Kidney tubule cell (primary cell): ENCODE measurements around the gene PLOD2.
A peak's percentile ranks its signal among the peaks of the same experiment; 100 is the strongest.
"Not testable (repeated sequence)": the region's sequence is repeated elsewhere in the genome, so short reads cannot be mapped to it uniquely, and the experiment has no call there.

ENCODE experiments used
- DNase-seq: peaks from one replicate; pipeline ENCODE4 v3.0.0-alpha.2; 2018; ENCODE audit warnings: low spot score

The PLOD2 gene

DNA sequence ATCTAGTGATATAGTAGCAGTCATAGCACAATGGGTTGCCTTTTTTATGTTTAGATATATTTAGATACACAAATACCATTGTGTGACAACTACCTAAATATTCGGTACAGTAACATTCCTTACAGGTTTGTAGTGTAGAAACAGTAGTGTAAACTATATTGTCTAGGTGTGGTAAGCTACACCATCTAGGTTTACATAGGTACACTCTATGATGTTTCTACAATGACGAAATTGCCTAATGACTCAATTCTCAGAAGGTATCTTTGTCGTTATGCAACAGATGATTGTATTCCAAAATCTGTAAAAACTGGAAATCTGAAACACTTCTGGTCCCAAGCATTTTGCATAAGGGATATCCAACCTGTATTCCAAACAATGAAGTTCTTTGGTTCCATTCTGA, 24.3 kb downstream of the PLOD2 start:
- DNase-seq, result no peak

DNA sequence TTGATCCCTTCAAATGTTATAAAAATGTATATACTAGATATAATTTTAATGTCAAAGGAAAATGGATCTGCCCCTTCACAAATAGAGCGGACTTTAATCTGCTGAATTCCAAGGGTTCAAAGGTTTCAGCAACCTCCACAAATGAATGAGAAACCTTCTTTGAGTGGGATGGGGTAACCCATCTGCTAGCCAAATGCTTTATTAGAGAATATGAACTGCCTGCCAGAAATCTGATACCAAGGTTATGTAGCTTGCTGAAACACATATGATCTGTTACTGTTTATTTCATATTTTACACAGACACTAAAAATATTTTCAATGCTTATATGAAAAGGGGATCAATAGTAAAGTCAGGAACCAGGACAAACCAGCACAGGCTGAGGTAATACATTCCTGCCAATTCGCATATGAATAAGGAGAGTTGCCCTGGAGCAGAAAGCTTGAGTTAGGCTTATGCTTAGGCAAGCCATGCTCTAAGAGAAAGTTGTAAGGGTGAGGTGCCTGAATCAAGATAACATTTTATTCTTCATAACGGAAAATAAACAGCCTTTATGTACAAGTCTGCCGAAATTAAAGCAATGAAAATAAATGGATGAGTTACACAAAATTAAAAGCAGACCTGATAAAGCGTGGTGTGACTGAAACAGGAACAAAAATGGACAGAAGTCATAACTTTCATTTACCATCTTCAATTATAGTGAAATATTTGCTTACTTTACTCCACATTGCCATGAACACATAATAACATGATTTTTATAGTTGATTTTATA, 26.5 kb downstream of the PLOD2 start:
- no peak for DNase-seq

DNA sequence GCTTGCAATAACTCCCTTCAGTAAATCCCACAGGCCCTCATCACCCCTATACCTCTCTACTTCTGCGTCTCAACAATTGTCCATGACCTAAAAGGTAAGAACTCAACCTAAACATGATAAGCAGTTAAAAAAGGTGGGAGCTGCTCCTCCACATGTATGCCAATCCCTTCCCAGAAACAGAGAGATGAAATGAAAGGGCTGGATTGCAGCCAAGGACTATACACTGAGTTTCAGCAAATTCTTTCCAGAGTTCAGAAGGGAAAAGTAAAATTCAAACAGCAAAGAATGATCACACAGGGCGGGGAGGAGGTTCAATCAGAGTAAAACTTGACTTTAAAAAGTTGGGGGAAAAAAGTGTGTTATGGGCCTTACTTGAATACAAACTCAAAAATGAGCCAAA, 27.5 kb downstream of the PLOD2 start:
- no peak for DNase-seq

GRCh38 chr3:146131616-146132410, 29.2 kb downstream of the PLOD2 start:
- DNase-seq, result peak; percentile 92

DNA sequence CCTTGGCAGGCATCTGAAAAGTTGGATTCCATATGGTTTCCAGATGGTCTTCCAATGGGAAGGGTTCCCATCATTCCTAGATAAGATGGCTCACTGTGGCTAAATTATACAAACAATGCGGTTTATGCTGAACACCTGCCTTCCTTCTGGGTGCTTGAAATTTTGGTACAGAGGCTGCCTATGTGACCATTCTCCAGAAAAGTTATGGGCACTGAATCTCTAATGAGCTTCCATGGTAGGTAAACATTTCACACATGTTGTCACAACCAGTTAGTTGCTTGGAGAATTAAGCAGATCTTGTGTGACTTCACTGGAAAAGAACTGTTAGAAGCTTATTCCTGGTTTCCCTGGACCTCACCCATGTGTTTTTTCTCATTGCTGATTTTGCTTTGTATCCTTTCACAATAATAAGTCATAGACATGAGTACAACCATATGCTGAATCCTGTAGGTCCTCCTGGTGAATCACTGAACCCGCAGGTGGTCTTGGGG, 30.1 kb downstream of the PLOD2 start:
- no peak for DNase-seq

DNA sequence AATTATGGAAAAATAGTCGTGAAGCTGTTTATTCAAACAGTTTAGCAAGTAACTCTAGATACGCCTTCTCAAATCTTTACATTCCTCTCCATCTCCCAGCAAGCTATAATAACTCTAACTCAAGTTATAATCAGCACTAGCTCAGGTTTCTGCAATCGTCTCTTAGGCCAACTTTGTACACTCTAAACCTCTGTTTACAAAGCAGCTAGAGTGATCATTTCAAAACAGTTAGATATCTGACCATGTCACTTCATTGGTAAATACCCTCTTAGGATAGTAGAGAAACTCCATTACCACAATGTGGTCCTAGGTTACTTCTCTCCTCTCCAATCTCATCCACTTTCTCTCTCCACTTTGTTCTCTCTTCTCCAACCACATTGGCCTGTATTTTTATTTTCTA, 31.2 kb downstream of the PLOD2 start:
- no peak for DNase-seq

DNA sequence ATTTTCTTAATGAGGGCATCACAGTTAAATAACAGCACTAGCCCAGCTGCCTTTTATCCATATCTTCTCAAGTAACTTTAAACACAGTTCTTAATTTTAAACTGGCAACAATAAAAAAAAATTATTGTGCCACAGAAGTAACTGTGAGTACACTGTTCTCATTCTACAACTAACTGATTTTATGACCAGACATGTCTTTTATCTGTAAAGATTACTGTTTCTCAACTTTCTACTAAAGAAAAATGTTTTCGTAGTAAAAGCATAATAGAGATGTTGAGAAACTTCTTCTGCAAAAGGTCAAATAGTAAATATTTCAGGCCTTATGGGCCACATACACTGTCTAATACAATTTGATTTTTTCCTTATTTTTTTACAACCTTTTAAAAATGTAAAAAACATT, 32.0 kb downstream of the PLOD2 start:
- no peak for DNase-seq

GRCh38 chr3:146128179-146128578, 32.8 kb downstream of the PLOD2 start:
- DNase-seq, result no peak

DNA sequence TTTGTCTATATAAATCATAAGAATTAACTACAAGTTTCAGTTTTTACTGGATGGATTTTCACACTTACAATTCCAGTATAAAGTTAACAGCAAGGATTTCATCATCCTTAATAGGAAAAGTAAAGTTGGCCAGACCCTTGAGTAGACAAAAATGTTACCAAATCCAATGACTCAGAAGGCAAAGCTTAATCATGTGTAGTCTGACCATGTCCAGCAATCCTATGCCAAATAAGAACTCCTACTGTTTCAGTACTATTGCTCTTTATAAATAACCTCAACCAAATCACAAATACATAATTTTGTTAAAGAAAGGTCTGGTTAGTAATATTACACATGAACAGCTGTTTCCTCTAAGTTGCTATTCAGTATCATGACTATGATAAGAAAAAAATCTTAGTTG, 35.0 kb downstream of the PLOD2 start:
- peak; percentile 82 for DNase-seq

DNA sequence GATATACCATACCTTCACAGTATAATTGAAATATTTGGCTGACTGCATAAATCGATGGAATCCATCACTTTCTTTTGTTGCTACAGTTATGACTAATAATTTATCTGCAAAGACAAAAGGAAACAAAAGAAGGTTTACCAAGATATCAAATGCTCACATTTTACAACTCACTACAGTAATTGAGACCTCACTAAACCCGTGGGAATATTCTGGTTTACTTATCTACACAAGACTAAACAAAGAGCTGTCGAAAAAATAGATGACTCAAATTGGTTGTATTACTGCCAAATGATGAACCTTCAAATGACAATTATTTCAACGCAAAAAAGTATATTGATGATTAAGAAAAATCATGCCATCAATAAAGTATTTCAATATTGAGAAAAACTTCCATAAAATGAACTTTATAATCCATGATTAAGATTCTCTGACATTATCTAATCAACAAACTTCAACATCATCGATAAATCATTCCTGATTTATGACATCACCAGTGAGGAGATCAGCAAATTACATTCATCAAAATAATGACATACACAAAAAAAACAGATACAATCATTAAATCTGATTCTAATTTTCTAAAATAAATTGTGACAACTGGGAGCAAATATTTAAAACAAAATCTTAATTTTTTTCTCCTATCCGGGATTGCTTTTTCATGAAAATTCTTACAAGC, 36.7 kb downstream of the PLOD2 start:
- DNase-seq, result no peak

- peak; percentile 87 for DNase-seq
These were observed 43.3 kb downstream of the PLOD2 start for GRCh38 chr3:146117406-146118285.

DNA sequence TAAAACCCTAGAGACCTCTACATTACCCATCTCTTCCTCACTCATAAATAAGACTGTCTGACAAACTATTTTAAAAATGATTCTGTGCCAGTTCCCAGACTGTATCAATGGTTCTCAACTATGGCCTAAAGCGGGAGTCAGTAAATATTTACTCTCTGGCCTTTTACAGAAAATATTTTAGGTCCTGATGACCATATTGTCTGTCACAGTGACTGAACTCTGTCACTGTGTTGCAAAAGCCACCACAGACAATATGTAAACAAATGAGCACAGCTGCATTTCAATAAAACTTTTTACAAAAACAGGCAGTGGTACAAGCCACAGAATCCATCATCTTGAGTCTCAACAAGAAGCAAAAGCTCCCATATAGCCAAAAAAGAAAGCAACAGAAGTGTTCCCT, 45.4 kb downstream of the PLOD2 start:
- DNase-seq, result no peak

DNA sequence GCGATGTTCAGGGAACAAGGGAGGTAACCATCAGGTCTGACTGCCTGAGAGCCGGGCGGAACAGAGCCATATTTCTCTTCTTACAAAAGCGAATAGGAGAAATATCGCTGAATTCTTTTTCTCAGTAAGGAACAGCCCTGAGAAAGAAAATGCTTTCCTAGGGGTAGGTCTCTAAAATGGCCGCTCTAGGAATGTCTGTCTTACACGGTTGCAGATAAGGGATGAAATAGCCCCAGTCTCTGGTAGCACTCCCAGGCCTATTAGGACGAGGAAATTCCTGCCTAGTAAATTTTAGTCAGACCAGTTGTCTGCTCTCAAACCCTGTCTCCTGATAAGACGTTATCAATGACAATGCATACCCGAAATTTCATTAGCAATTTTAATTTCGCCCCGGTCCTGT, 47.2 kb downstream of the PLOD2 start:
- DNase-seq, result not testable (repeated sequence)

DNA sequence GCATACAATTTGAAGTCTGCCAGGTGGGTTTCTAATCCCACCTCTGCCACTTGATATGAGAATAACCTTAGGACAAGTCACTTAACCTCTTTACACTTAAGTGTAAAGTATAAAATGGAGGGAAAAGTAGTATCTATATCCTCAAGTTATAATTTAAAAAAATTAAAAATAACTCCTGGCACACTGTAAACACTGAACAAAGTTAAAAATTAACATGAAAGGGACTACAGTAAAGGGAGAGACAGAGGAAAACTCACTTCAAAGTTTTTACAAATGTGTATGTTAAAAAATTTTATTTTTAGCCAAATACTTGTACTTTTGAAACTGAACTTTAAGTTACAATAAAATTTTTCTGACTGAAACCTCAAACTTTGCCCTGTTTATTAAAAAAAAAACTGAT, 49.6 kb downstream of the PLOD2 start:
- DNase-seq, result no peak

GRCh38 chr3:146110161-146110560, 50.8 kb downstream of the PLOD2 start:
- no peak for DNase-seq

GRCh38 chr3:146106986-146107385, 54.0 kb downstream of the PLOD2 start:
- DNase-seq, result no peak

DNA sequence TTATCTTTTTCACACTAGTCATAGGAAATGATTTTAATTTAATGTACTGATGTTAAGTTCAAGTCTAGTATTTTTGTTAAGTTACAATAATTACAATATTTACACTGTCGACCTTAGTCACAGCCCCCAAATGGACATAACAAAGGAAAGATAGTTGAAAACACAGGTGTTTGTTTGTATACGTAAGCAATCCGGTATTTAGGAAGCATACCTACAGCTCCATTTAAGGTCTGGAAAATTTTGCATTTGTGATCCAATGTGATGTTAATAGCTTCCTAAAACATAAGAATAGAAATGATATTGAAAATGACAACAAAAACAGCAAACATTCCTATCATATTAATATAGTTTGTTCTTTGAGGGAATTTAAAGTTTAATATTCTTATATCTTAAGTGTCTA, 56.9 kb downstream of the PLOD2 start:
- no peak for DNase-seq

GRCh38 chr3:146102885-146103284, 58.1 kb downstream of the PLOD2 start:
- DNase-seq, result no peak

DNA sequence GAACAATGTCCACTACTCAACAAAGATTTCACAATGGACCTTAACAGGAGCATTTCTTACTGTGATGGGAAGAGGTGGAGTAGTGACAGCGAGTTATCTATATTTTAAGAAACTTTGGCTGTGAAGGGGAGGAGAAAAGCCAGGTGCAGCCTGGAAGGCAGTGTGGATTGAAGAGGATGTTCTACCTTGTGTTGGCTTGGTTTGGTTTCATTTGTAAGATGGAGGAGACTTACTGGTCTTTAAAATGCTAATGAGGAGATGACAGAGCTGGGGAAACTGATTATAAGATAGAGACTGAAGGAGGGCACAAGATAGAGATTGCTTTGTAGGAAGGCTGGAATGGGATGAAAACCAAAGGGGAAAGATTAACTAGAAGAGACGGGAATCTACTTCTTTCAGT, 59.4 kb downstream of the PLOD2 start:
- DNase-seq, result no peak

DNA sequence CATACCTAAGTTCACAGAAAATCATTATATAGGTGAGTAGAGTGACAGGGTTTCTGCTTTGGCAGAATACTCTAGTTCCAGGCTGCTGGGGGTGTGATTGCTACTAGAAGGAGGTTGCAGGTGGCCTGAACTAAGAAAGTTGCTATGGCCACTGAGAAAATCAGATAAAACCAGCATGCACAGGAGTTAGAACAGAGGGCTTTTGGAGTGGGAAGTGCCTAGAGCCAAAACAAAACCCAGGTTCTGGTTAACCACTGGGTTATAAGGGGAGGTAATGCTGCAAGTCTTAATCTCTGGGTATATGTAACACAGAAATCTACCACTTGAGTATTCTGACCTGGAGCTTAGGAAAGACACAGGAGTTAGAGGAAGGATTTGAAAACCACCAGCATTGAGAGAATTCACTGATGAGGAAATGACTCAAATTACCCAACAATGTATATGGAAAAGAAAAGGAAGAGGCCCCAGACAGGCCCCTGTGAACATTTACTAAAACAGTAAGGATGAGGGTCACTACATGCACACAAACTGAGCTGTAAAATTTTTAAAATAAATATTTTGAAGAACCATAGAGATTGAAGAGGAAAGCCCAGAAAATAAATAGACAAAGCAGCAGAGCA, 60.0 kb downstream of the PLOD2 start:
- no peak for DNase-seq

- DNase-seq, result no peak
These were observed 60.8 kb downstream of the PLOD2 start for GRCh38 chr3:146100180-146100579.
